Neural cell (in vitro differentiated cells): Measurements from ENCODE around the gene ARID1A. TPM values are rescaled to one million over a fixed set of nuclear protein-coding genes. Genes with fewer than 3 reads are reported as not detected.

Experiments used
- H2AFZ ChIP-seq: fragments of 200-600, 300-800 bp; sonication (generic), shearing (Covaris generic); 2 replicates; pipeline ENCODE4 v1.6.0; 2014; ENCODE audit warnings: low read depth, mild to moderate bottlenecking, antibody characterized with exemption, low read length, moderate library complexity
- H3F3A ChIP-seq: fragments of 200-600 bp; shearing (Covaris generic); 2 replicates; pipeline ENCODE4 v1.6.1; 2016; ENCODE audit warnings: mild to moderate bottlenecking, moderate library complexity, mixed read lengths, antibody characterized with exemption, low read length; ENCODE audit not compliant: insufficient read depth, poor library complexity, severe bottlenecking
- H3K27ac ChIP-seq: fragments of 200-600, 300-800 bp; sonication (generic), shearing (Covaris generic); 2 replicates; pipeline ENCODE4 v1.5.1; 2014; ENCODE audit warnings: mild to moderate bottlenecking, low read length, moderate library complexity
- H3K27me3 ChIP-seq: fragments of 300-800, 200-600 bp; sonication (generic), shearing (Covaris generic); 2 replicates; pipeline ENCODE4 v1.6.0; 2014; ENCODE audit warnings: mild to moderate bottlenecking, low read depth, low read length, moderate library complexity; ENCODE audit not compliant: insufficient read depth
- H3K36me3 ChIP-seq: fragments of 300-800, 200-600 bp; sonication (generic), shearing (Covaris generic); 2 replicates; pipeline ENCODE4 v1.5.1; 2014; ENCODE audit warnings: mild to moderate bottlenecking, antibody characterized with exemption, low read length, moderate library complexity; ENCODE audit not compliant: insufficient read depth
- H3K4me2 ChIP-seq: fragments of 300-800, 200-600 bp; sonication (generic), shearing (Covaris generic); 2 replicates; pipeline ENCODE4 v1.6.0; 2014; ENCODE audit warnings: mild to moderate bottlenecking, low read length
- H3K4me3 ChIP-seq: fragments of 300-800, 200-600 bp; sonication (generic), shearing (Covaris generic); 2 replicates; pipeline ENCODE4 v1.5.1; 2014; ENCODE audit warnings: mild to moderate bottlenecking, low read length, moderate library complexity
- H3K79me2 ChIP-seq: fragments of 200-600 bp; shearing (Covaris generic); replicated peaks from 2 replicates; pipeline ENCODE4 v1.6.0; 2014; ENCODE audit warnings: mild to moderate bottlenecking, low read length, moderate library complexity; ENCODE audit not compliant: insufficient read depth
- H3K9ac ChIP-seq: fragments of 300-800, 200-600 bp; sonication (generic), shearing (Covaris generic); 2 replicates; pipeline ENCODE4 v1.6.1; 2016; ENCODE audit warnings: mild to moderate bottlenecking, low read length, mixed read lengths
- H3K9me2 ChIP-seq: fragments of 200-600 bp; shearing (Covaris generic); 2 replicates; pipeline ENCODE4 v1.6.1; 2016; ENCODE audit warnings: mild to moderate bottlenecking, low read length, mixed read lengths; ENCODE audit not compliant: insufficient read depth
- H3K9me3 ChIP-seq: fragments of 200-600, 300-800 bp; sonication (generic), shearing (Covaris generic); 2 replicates; pipeline ENCODE4 v1.6.1; 2016; ENCODE audit warnings: mild to moderate bottlenecking, mixed run types, low read length, moderate library complexity, mixed read lengths
- H4K20me1 ChIP-seq: fragments of 200-600 bp; shearing (Covaris generic); 2 replicates; pipeline ENCODE4 v1.6.1; 2016; ENCODE audit warnings: mild to moderate bottlenecking, mixed run types; ENCODE audit not compliant: insufficient read depth
- CTCF ChIP-seq: fragments of 450-650 bp; IDR thresholded peaks from 2 replicates; pipeline ENCODE4 v1.5.1; 2014; ENCODE audit warnings: antibody characterized with exemption, mild to moderate bottlenecking, moderate library complexity; ENCODE audit not compliant: poor library complexity, severe bottlenecking
- EP300 ChIP-seq: fragments of 450-650 bp; conservative IDR thresholded peaks from 2 replicates; pipeline ENCODE4 v1.6.1; 2014; ENCODE audit warnings: antibody characterized with exemption, mild to moderate bottlenecking, moderate library complexity; ENCODE audit not compliant: poor library complexity, severe bottlenecking
- EZH2 ChIP-seq: fragments of 200-600, 300-800 bp; shearing (Covaris generic), sonication (generic); IDR thresholded peaks from 2 replicates; pipeline ENCODE4 v1.6.1; 2014; ENCODE audit warnings: antibody characterized with exemption, low read length, borderline replicate concordance, mild to moderate bottlenecking; ENCODE audit not compliant: insufficient read depth, poor library complexity, severe bottlenecking
- MXI1 ChIP-seq: fragments of 450-650 bp; conservative IDR thresholded peaks from 2 replicates; pipeline ENCODE4 v1.6.1; 2014; ENCODE audit warnings: antibody characterized with exemption, mild to moderate bottlenecking; ENCODE audit not compliant: poor library complexity, severe bottlenecking
- POLR2AphosphoS5 ChIP-seq: IDR thresholded peaks from 2 replicates; pipeline ENCODE4 v1.6.1; 2012
- RAD21 ChIP-seq: fragments of 450-650 bp; conservative IDR thresholded peaks from 2 replicates; pipeline ENCODE4 v1.6.1; 2014; ENCODE audit warnings: antibody characterized with exemption, mild to moderate bottlenecking, moderate library complexity
- REST ChIP-seq: IDR thresholded peaks from 2 replicates; pipeline ENCODE4 v1.6.1; 2012; ENCODE audit warnings: borderline replicate concordance
- SMC3 ChIP-seq: fragments of 450-650 bp; conservative IDR thresholded peaks from 2 replicates; pipeline ENCODE4 v1.6.1; 2014; ENCODE audit warnings: antibody characterized with exemption, mild to moderate bottlenecking, moderate library complexity; ENCODE audit not compliant: poor library complexity
- TAF1 ChIP-seq: IDR thresholded peaks from 2 replicates; pipeline ENCODE4 v1.6.1; 2012; ENCODE audit warnings: low read depth
- polyA plus RNA-seq: library from polyadenylated mRNA; depleted of rRNA; stranded (reverse); fragments of >200 nt; gene quantifications from 2 replicates; pipeline ENCODE4 v1.2.3, GENCODE V29; 2014

ARID1A gene
- polyA plus RNA-seq, 1 donor from 2014 or later = 13.2 TPM

- no peaks in the 10 kb centered on the region for H3K9me2 ChIP-seq
- H2AFZ ChIP-seq = no peak overlapping the region
- H3F3A ChIP-seq = no peaks in the 10 kb centered on the region
- no peak overlapping the region for H3K4me3 ChIP-seq
- H3K27me3 ChIP-seq = no peaks in the 10 kb centered on the region
- no peak overlapping the region for H3K27ac ChIP-seq
- H3K9ac ChIP-seq = no peak overlapping the region
- H3K4me2 ChIP-seq = no peak overlapping the region
- TF ChIP-seq EP300 (no peak), MXI1 (no peak), TAF1 (no peak), EZH2 (no peak), REST (no peak), POLR2AphosphoS5 (no peak), SMC3 (no peak), CTCF (no peak), RAD21 (no peak)
- H4K20me1 ChIP-seq = no peaks in the 10 kb centered on the region
- peaks cover 70% of the 10 kb centered on the region for H3K79me2 ChIP-seq
- H3K9me3 ChIP-seq = no peaks in the 10 kb centered on the region
- H3K36me3 ChIP-seq = peaks cover 8% of the 10 kb centered on the region
Observed at GRCh38 chr1:26734501-26735058, 38.8 kb downstream of the ARID1A start.

GRCh38 chr1:26739329-26739914 lies 43.6 kb downstream of the ARID1A start:
- H3F3A ChIP-seq = no peaks in the 10 kb centered on the region
- H3K36me3 ChIP-seq = peaks cover 6% of the 10 kb centered on the region
- no peak overlapping the region for H2AFZ ChIP-seq
- H3K9ac ChIP-seq = no peak overlapping the region
- H3K27me3 ChIP-seq = no peaks in the 10 kb centered on the region
- H3K9me3 ChIP-seq = no peaks in the 10 kb centered on the region
- no peak overlapping the region for H3K27ac ChIP-seq
- H3K4me3 ChIP-seq = no peak overlapping the region
- H3K9me2 ChIP-seq = no peaks in the 10 kb centered on the region
- H3K4me2 ChIP-seq = no peak overlapping the region
- no peak for TF ChIP-seq EZH2
- TF ChIP-seq RAD21 = no peak
- TF ChIP-seq TAF1 = no peak
- TF ChIP-seq EP300 = no peak
- TF ChIP-seq POLR2AphosphoS5 = no peak
- TF ChIP-seq CTCF = no peak
- TF ChIP-seq MXI1 = no peak
- TF ChIP-seq SMC3 = no peak
- TF ChIP-seq REST = no peak
- H4K20me1 ChIP-seq = peaks cover 8% of the 10 kb centered on the region
- H3K79me2 ChIP-seq = peaks cover 73% of the 10 kb centered on the region
